LoVo (cell line): ENCODE results near the gene FGF9.
A peak's percentile ranks its signal among the peaks of the same experiment; 100 is the strongest.

Source experiments
- DNase-seq: peaks from one replicate; pipeline ENCODE4 v3.0.0-alpha.2; 2016; ENCODE audit warnings: low spot score

The FGF9 gene

DNA sequence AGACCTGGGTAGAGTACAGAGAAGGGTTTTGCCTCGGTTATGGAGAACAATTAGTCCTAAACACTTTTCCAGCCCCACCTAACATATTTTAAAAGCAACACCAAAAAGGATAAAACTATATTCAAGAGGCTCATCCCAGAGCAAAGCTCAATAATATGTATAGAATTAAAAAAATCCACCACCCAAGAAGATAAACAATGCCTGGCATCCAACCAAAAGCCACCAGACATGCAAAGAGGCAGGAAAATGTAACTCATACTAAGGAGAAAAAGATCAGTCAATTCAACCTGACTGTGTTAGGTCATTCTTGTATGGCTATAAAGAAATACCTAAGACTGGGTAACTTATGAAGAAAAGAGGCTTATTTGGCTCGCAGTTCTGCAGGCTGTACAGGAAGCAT lies 39.3 kb downstream of the FGF9 start:
- no peak for DNase-seq

DNA sequence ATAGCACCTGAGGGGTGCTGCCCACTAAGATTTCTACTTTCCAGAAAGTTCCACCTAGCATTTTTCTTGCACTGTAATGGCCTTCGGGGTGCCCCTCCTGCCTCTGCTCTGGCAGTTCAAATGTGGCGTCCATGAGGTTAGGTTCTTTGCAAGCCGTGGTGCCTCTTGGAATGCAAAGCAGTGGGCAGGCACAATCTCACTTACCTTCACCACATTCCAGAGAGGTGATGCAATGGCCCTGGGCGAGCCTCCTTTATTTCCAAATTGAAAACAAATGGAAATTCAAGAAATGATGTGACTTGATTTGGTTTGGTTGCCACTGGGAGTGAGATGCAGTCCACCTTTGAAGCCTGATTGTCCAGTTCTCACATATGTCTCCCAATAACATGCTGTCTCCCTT lies 46.9 kb downstream of the FGF9 start:
- no peak for DNase-seq

DNA sequence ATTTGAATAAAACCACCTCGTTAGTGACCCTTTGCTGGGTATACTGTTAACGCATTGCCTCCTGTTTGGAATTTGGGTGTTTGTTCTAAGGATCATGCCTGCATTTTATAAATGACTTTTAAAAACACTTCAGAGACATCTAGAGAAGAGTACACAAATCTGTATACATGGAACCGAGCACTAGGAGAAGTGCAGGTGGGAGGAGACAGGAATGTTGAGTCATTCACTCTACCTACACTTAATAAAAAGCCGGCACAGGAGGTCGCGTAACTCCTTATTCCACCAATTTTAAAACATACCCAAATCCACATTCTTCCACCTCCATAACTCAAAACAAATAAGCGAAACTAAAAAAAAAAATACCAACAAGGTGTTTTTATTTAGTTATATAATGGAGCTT lies 48.6 kb downstream of the FGF9 start:
- no peak for DNase-seq

DNA sequence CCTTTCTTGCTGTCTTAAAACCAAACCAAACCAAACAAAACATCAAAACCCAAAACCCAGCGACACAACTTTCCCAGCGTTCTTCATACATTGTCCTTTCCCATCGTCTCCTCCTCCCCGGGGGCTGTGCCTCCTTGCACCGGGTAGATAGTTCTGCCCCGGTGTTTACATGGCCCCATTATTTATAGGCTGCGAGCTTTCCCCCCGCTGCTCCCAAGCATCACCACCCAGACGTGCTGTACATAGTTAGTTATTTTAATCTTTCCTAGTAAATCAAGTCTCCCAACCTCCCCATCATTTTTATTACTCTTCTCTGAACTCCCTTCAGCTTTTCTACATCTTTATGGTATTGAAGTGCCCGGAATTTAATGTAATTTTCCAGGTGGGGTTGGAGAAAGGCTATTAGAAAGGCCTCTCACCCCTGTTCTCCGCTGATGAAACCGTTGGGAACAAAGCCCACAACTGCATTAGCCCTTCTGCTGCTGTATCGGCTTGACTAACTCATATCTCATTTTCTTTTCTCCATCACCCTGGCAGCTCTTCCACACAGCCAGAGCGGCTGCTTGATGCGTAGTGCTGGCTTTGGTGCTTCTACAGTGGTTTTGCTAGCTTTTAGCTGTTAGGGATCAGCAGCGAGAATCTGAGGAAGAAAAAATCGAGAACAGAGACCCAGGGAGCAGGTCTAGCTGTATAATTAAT lies 53.1 kb downstream of the FGF9 start:
- no peak for DNase-seq

DNA sequence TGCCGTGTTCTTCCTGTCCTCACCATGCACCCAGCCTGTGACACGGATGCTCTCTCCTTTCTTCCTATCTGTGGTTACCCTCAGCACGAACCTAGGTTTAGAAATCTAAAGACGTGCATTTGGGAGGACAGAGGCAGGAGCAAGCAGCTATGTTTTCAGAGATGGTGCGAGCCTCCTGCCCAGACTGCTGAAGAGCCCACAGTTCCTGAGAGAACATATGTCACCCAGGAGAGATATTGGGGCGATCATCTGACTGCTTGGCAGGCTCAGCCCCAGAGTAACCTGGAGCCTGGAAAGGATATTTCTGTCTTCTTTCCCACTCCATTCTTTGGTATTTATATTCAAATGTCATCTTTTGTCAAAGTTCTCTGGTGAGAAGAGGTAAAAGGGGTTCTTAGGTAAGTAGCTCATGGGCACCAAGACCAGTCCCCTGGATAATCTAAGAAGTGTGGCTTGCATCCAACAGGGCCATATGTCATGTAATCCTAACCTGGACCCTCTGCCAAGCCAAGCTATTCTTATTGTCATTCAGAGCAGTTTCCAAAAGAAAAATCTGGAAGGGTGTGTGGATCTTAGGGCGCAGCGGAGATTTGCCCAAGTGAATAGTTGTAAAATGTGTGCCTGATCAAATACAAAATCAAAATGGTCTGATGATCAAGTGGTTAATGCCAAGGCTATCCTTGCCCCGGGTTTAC lies 59.5 kb downstream of the FGF9 start:
- no peak for DNase-seq

DNA sequence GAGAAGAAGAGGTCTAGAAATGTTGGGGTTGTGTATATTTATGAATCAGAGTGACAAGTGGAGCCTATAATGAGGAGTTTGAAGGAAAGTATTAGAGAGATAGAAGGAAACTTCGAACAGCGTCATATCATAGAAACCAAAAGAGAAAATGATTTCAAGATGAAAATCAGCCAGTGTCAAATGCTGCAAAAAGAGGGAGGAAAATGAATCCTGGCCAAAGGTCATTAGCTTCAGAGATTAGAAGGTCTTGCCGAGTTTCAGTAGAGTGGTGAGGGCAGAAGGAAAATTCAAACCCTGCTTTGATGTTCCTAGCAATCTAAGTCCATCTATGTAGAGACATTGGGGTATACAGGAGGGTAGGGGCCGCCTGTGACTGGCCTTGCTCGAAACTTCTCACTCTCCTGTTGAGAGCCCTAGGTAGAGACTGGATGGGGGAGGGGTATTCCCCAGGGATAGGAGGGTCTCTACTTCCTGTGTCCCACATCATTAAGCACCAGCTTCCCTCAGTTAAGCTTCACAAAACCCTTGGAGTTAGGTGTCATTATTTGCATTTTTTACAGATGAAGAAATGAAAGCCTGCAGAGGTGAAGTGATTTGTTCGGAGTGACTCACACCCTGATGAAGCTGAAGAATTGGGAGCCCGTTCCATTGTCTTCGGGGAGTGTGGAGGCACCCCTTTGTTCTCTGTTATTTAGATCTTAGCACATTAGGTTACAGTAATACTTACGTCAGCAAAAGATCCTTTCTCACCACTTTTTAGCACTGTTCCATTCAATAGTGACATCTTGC lies 62.8 kb downstream of the FGF9 start:
- DNase-seq = no peak

DNA sequence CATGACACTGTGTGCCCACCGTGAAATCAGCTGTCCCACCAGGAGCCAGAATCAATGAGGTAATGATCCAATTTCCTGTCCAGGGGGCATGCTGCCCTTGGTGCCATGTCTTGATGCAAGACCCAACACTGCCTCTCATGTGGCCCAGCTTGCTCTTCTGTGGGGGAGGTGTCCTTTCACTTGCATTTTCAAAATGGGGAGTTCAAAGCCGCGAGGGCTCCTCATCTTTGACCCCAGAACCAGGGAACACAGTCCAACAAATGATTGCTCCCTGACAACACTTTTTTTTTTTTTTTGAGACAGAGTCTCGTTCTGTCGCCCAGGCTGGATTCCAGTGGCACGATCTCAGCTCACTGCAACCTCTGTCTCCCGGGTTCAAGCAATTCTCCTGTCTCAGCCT lies 64.1 kb downstream of the FGF9 start:
- no peak for DNase-seq

DNA sequence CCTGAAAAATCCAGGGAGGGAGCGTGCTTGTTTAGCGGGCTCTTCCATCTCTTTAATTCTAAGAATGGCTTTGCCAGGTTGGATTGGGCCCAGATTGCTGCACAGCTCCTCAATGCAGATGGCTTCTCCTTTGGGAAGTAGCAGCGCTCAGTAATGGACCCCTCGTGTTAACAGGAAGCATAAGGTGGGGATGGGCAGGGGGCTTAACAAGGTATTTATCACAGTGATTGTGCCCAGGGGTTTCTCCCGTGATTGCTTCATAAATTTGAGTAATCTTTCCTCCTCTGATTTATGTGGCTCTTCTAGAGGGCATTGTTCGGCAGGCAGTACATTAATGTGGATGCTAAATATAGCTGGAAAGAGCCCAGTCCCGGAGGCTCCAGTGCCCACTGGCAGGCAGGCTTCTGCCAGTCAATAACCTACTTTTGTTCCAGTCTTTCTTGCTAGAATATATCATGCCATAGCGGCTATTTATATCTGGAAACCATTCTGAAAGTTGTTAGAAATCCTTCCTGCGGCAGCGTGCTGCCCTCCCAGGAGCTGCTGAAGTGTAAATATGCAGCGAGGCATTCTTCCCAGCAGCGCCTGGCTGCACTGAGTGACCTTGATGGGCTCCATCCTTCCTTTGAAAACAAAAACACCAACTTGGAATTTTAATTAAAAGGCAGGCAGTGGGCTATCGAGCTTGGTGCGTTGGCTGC lies 65.0 kb downstream of the FGF9 start:
- DNase-seq = no peak

DNA sequence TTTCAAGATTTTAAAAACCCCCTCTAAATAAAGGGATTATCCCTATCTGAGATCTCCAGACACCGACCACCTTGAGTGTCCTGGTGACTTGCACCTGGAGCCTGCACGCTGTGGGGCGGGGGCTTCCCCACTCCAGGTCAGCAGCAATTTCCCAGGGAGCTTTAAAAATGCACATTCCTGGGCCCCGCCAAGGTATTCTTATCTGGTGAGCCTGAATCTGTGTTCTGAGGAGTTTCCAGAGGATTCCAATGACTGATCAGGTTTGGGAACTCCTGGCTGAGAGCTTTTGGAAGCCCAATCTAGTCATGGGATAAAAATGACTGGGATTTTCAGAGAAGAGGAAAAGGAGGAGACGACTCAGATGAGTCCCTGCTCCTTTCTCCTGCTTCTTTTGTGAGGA lies 66.1 kb downstream of the FGF9 start:
- DNase-seq = no peak

DNA sequence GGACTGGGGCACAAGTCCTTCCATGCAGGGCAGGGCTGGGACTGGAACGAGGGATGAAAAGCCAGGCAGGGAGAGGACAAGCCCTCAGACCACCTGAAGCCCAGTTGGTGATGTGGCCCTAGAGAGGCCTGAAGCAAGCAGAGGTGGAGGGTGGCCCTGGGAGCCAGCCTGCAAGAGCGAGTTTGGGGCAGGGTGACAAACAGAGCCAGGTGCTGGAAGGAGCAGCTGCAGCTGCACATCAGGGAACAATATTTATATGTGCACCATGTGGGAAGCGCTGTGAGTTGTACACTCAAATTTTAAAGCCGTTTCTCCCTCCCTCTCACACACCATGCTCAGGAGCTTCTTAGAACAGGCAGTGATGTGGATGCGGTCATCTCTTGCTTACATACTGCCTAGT lies 67.8 kb downstream of the FGF9 start:
- no peak for DNase-seq

DNA sequence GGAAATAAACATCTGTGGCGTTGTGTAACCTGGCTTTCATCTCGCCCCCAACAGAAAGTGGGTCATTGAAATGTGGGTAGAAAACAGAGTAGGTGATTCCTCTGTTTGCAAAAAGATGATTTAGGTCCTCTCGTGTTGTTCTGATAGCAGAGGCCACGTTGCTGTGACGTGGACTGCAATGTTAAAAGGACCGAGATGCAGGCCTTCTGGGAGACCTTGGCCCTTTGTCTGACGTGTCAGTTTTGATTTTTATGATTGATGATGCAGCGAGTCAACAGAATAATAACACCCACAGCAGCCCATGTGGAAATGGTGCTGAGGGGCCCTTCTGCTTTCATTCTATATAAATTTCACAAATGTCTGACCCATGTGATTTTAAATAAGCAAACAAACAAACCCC lies 68.9 kb downstream of the FGF9 start:
- no peak for DNase-seq

DNA sequence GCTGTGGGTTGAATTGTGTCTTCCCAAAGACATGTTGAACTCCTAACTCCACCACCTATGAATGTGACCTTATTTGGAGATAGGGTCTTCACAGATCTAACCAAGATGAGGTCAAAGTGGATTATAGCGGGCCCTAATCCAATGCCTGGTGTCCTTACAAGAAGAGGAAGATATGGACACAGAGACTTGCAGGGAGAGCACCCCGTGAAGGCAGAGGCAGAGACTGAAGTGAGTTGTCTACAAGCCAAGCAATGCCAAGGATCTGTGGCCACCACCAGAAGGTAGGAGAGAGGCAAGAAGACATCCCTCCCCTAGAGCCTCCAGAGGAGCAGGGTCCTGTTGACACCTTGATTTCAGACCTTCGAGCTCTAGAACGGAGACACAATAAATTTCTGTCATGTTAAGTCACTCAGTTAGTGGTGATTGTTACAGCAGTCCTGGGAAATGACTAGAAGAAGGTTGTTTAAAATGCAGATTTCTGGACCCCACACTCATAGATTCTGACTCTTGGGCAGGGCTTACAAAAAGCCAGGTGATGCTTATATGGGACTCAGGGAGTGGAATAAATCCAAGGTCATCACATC lies 70.6 kb downstream of the FGF9 start:
- no peak for DNase-seq

DNA sequence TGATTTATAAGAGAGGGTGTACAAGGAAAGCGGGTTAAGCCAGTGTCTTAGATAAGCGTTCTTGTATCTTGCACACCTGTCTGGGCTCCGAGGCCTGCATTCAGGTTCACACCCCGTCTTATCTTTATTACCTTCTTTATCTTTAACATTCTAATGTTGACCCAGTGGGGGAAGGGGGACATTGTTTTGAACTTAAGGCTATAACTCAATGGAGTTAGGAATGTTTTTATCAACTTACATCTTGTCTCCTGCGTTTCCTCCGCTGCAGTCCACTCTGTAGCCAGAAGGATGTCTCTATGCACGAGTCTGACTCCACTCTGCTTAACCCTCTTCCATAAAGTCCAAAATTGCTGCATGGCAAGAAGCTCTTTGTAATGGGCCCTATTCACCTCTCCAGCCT lies 71.2 kb downstream of the FGF9 start:
- peak; percentile 37 for DNase-seq

DNA sequence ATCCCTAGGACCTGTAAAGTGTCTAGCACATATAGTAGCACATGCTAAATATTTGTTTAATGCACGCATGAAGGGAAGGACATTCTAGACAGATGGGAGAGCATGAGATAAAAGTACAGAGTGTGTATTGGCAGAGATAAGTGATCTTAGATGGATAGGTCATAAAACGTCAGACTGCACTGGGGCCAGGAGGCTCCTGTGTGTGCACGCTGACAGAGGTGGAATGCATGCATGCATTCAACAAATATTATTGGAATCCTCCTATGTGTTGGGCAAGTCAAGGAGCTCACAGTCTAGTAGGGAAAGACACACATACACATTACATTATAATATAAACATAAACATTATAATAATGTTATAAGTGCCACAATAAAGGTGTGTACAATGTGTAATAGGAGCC lies 73.3 kb downstream of the FGF9 start:
- DNase-seq = no peak

DNA sequence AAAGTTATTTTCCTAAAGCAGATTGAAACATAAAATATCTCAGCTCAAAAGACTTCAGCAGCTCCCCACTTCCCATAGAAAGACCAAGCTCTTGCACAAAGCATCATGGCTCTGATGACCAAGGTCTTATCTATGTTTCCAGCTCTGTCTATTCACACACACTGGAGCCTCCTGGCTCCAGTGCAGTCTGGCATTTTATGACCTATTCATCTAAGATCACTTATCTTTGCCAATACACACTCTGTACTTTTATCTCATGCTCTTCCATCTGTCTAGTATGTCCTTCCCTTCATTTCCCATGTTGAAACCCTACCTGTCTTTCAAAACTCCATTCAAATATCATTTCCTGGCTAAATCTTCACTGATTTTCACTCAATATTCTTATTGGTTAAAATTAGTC lies 74.4 kb downstream of the FGF9 start:
- DNase-seq = no peak

DNA sequence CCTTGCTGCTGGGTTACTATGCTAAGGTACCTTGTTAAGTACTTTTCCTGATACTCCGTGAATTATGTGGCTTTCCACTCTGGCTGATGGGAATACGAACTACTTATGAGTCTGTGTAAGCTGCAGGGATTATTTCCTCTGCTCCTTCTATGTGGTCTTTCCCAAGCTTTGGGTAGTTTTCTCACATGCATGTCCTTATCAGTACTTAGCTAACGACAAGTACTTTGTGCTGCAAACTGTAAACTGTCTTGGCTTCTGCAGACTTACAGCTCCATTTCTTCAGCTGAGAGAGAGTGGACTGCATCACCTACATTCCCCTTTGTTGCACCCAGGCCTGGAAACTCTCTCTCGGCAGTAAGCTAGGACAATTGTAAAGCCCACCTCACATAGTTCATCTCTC lies 76.6 kb downstream of the FGF9 start:
- no peak for DNase-seq

DNA sequence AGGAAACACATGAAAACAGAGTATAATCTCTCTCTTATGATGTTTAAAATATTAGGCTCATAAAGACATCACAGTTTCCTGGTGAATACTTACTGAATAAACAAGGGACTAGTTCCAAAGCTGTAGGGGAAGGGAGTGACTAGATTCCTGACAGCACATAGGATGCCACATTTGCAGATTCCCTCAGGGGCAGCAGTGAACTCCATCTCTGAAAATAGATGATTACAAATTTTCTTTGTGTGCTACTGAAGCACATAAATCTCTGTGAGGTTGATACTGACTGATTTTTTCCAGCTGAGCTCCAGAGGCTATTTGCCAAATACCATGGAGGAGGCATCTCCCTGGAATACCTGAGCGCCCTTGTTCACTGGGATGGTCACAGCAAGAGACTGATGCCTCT lies 77.3 kb downstream of the FGF9 start:
- no peak for DNase-seq

DNA sequence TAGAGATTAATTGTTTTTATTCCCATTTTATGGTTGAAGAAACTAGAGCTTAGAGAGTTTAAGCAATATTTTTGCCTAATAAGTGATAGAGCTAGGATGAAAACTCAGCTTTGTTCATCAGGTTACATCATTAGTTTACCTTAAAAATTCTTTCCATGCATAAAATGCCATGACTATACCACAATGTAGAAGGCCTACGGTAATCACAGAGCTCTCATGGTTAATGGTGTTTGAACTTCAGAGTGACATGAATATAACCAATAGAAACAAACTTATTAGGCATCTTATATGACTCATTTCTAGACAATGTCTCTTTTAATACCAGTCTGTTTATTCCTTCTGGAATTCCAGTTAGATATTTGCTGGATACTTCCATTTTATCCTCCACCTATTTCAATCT lies 78.5 kb downstream of the FGF9 start:
- peak; percentile 10 for DNase-seq

DNA sequence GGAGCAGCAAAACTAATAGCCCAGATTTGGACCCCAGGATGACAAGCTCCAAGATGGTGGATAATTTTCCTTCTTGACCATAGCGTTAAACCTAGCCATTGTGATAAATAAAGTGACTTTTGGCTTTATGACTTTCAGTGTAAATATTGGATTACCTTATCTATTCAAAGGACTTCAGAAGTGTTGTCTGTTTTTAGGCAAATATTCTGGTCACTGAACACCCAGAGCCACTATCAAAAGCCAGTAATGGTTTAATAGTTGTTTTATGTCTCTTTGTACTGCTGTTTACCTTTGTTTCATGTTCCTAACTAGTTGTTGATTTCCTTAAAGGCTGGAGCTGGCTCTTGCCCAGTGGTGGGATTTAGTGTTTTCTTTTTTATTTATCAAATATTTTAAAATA lies 81.6 kb downstream of the FGF9 start:
- no peak for DNase-seq

DNA sequence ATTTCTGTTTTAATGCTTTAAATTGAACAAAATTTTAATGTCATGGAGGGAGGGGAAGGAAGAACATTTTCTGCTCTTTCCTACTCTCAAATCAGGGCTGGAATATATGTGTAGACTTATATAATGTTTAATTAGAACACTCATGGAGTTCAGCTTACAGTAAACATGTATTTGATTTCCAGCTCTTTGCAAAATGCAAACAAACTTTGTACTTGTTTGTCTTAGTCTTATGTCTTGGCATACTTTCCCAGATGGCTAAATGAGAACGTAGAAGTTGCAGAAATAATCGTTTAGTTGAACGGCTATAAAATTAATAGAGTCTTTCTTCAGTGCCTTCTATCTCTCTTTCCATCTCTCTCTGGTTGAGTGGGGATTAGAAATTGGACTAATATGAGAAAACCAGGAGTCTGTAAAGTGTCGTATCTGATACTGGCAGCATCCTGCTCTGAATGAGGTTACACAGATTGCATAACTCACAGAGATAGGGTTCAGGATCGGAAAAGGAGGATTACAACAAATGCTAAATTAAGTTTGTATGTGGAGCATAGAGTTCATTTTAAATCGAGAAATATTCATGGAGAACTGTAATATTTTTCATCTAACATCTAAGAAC lies 82.3 kb downstream of the FGF9 start:
- DNase-seq = no peak
